Measurements from ENCODE around the gene GPR15LG.

GRCh38 chr10:84135836-84136235 is 37.8 kb upstream of the GPR15LG start:
- no peak for TF ChIP-seq CTCF (conservative IDR thresholded peaks at IDR 0.05 in 1 of 2, IDR thresholded peaks at IDR 0.05 in 1 of 2; ENCODE audit: extremely low read depth in 1 of 2, insufficient read depth in 1 of 2, low read depth in 1 of 2, low read length in 2 of 2)
- no peak for TF ChIP-seq EZH2 (IDR thresholded peaks at IDR 0.05; ENCODE audit: borderline replicate concordance, low read length)
